GM11168 (cell line): ENCODE results near the gene CCDC201.

Experiments used
- in situ Hi-C: fragments of 300-500 bp; cut with MboI; formaldehyde crosslinking; loops from one replicate; pipeline ENCODE4 v1.12.0; 2022; ENCODE audit warnings: low sequenced_read_pairs; ENCODE audit not compliant: unreplicated experiment

CCDC201 gene

DNA sequence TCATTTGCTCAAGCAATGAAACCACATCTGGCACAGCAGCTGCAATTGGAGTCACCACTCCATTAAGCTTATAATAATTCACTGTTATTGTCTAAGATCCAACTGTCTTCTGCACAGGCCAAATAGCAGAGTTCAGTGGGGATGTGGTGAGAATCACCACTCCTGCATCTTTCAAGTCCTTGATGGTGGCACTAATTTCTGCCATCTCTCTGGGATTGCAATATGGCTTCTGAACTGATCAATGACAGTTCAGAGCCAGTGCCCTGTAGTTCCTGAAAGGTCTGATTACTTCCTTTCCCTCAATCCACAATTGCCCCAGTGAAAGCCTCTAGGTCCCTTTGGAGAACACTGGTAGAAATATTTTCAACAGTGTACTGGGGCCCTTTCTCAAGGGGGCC is 21.8 kb upstream of the CCDC201 start:
- in situ Hi-C loops, result no loop called here

DNA sequence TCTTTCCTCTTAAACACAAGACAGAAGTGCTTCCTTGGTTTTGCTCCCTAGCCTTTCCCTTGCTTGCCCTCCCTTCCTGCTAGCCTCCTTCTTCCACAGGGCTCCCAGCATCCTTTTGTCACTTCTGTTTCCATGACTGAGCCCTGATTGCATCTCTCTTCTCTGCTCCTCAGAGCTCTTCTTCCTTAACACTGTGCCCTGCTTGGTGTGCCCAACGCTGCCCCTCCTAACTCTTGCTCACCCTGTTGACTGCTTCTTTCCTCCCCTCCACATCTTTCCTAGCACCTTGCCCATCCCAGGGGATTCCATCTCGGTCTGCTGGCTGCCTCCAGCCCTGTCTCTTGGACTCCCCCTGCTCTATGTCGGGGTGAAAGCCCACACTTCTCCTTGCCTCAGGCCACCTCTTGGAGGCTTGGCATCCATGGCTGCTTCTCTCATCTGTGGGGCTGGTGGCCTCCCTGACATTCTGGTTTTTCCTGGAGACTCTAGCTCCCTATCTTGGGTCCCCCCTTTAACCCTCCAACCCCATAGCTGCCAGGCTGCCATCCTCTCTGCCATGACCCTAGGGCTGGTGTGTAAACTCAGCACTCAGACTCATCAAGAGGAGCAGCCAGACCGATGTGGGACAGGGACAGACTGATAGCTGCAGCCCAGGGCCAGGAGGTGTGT is 21.2 kb upstream of the CCDC201 start:
- in situ Hi-C loops, result no loop called here

DNA sequence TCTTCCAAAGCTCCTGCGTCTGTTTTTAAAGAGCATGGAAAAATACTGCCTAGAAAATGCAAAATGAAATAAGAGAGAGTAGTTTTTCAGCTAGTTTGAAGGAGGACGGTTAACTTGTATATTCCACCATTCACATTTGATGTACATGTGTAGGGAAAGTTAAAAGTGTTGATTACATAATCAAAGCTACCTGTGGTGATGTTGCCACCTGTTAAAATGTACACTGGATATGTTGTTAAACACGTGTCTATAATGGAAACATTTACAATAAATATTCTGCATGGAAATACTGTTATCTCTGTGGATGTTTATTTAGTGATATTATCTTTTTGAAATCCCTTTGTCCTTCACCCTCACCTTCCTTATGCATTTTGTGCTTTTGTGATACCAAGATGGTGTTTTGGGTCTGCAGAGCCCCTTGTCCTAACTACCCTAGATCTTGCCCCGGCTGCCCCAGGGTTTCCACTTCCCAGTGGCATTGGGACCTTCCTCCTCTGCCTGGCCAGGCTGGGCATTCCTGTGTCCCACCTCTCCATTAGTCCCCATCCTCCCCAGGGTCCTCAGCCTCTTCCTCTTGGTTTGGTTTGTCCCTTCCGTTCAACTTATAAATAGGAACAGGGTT is 20.6 kb upstream of the CCDC201 start:
- in situ Hi-C loops, result no loop called here

DNA sequence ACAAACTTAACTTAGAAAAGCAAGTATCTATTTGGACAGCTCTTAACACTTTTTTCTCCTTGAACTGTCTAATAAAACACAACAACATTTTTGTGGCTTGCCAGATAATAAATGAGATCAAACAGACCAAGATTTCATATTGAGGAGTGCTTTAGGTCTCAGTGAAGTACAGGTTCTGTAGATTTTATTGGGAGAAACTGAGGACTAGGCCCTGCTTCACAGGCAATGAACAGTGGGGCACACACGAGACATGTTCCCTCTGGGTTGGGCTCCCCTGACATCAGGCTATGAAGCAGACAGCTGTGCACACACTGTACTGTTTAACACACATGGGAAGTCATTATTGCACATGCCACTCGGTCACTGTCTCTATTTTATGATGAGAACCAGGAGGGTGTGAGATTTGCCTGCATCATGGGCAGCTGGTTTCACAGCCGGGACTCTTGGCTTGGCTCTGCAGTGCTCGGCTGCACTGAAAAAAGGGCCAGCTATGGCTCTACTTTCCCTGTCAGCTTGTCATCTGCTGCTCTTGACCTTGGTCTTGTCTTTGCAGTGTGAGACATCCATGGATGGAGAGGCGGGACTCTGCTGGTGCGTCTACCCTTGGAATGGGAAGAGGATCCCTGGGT is 19.6 kb upstream of the CCDC201 start:
- in situ Hi-C loops, result no loop called here

DNA sequence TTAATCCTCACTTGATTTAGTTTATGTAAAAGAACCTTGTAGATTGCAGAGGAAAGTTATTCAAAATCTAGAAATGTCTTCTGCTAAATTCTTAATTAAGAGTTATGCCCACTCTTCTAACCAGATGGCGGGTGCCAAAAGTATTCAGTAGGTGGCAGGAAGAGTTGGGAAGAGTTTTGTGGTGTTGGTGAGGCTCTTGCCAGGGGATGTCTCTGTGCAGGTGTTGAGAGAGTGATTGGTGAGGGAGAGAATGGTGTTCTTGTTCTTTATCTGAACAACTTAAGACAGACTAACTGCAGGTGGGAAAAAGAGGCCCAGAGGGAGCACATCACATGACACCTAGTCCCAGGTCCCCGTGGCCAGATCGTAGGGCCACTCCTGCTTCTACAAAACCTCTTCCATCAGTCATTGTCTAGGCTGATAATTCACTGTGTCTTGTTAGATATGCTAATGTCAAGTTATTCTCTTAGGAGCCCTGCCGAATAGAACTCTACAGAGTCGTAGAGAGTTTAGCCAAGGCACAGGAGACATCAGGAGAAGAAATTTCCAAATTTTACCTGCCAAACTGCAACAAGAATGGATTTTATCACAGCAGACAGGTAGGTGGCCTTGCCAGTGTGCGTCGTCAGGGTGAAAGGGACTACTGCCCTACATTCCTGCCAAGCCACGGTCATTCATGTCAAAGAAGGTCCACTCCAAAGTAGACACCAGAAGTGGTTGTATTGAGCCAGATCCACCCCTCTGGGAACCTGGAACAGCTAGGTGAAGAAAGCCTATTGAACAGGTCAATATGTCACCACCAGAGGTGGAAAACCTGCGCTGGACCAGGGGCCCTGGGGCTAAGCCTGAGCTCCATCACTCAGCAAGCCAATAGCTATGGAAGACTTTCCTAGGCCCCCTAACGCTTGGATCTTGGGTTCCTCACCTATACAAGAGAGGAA is 18.9 kb upstream of the CCDC201 start:
- in situ Hi-C loops, result no loop called here

DNA sequence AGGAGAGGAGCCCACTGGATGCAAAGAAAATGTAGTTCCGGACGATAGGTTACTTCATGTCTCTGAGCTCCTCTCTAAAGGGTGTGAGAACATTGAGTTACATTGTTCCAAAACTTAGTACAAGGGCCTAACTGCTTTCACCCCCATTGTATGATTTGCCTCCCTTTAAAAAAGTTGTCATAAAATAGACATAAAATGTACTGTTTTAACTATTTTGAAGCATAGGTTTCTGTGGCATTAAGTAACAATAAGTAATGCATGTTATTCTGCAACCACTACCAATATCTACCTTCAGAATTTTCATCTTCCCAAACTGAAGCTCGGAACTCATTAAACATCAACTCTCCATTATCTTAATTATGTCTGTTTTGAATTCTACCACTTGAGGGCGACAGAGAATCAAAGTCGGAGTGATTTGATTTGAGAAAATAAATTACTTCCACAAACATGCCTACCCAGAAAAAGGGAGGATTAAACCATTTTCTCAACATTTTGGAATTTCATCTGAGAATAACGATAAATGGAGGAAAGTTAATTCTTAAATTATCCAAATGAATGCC is 18.1 kb upstream of the CCDC201 start:
- in situ Hi-C loops, result no loop called here

DNA sequence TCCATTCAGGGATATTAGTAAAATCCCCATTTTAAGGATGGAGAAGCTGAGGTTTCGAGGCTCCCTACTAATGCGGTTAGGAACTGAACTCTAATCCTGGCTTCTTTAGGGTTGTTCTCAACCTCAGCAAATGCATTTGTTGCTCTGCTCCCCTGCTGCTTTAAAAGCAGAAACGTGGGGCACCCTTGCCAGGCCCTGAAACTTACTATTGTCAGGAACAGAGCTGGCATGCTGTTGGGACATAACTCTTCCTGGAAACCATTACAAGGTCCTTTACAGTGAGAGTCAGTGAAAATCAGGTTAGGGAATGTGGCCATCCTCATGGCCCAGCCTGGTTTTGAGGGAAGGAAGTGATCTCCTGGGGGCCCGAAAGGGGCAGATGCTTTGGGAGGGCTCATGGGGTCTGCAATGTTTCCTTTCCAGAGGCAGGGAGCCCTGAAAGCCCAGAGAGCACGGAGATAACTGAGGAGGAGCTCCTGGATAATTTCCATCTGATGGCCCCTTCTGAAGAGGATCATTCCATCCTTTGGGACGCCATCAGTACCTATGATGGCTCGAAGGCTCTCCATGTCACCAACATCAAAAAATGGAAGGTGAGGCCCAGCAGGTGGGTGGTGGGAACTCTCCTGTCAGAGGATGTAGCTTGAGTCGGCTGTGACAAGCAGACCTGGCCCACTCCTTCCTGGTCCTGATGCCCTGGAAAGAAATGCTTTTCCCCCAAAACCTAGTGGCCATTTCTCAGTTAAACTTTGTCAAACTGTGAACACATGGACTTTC is 17.4 kb upstream of the CCDC201 start:
- in situ Hi-C loops, result no loop called here

DNA sequence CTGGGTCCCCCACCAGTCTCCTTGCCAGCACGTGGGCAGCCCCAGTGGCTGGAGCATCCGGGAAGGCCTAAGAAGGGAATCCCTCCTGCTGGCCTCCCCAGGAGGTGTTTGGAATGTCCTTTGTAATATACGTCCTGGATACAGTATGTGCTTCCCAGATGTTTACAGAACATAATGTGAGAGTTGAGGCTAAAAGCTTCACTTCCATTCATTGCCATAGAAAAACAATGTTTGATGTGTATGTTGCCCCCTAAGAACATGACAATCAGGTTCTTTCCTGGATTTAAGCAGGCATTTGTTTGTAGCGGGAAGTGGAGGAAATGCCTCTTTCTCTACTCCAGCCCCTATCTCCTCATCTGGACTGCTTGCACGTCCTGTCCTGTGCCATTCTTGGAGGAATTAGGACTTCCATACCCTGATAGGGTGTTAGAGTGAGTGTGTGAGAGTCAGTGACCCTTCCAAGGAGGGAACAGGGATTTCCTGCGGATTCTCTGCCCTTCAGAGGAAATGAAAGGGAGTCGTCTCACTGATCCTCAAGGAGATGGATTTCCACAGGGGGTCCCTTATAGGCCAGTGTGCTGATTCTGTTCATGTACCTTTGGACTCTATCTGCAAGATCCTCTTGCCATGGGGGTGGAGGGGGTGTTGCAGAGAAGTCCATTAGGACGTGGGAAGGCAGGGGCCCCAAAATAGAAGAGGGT is 16.6 kb upstream of the CCDC201 start:
- in situ Hi-C loops, result no loop called here

DNA sequence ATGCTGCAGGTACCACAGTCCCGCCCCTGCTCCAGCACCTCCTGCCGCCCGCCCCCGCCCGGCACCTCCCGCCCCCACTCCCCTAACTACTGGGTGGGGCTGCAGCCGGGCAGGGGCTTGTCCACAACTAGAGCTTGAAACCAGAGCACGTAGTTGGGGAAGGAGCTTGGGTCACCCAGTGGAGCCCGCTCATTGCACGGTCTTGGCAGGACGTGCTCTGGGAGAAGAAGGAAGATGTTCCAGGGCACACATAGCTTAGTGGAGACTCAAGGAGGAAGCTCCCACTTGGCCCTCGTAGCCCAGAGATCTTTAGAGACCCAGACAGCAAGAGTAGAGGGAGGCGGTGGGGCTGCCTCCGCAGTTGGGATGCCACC is 16.1 kb upstream of the CCDC201 start:
- in situ Hi-C loops, result no loop called here

DNA sequence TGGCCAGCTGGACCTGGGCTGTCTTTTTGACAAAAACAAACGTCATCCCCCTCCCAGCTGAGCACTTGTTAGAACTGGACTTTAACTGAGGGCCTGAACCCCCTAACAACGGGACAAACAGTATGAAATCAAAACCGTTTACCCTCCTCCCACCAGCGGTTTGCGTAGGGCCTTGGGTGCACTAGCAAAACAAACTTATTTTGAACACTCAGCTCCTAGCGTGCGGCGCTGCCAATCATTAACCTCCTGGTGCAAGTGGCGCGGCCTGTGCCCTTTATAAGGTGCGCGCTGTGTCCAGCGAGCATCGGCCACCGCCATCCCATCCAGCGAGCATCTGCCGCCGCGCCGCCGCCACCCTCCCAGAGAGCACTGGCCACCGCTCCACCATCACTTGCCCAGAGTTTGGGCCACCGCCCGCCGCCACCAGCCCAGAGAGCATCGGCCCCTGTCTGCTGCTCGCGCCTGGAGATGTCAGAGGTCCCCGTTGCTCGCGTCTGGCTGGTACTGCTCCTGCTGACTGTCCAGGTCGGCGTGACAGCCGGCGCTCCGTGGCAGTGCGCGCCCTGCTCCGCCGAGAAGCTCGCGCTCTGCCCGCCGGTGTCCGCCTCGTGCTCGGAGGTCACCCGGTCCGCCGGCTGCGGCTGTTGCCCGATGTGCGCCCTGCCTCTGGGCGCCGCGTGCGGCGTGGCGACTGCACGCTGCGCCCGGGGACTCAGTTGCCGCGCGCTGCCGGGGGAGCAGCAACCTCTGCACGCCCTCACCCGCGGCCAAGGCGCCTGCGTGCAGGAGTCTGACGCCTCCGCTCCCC is 15.5 kb upstream of the CCDC201 start, which contains the start of gene IGFBP1:
IGFBP1 (plus strand) TSS at position 304 of the 808 bp plus-strand sequence; CDS start at position 469, 165 bp downstream.
- in situ Hi-C loops, result no loop called here

DNA sequence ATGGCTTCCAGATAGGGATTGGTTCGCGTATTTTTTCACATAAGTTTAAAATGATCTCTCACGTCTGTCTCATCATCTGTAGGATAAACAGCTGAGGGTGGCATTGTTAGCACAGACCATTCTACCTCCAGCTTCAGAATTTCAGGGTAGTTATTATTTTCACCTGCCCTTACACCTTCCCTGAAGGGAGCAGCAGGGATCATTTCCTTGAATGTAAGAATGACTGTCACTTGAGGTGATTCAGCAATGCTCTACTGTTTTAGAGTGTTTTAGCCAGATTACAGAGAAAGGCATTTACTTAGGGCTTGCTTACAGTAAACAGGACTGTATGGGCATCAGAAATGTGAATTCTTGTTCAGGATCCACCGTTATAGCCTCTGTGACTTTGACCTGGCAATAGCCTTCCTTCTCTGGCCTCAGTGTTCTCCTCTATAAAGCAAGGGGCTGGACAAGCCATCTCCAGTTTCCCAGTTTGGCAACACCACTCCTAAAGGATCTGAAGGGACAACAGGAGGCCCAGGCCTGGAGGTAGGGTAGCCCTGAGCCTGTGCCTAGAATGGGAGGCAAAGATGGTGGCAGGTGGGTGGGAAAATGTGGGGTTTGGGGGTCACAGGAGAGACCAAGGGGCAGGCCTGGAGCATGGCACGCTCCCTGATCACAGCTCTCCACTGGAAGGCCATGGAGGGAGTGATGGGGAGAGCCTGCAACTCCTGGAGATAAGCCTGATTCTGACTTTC is 14.2 kb upstream of the CCDC201 start:
- in situ Hi-C loops, result no loop called here

DNA sequence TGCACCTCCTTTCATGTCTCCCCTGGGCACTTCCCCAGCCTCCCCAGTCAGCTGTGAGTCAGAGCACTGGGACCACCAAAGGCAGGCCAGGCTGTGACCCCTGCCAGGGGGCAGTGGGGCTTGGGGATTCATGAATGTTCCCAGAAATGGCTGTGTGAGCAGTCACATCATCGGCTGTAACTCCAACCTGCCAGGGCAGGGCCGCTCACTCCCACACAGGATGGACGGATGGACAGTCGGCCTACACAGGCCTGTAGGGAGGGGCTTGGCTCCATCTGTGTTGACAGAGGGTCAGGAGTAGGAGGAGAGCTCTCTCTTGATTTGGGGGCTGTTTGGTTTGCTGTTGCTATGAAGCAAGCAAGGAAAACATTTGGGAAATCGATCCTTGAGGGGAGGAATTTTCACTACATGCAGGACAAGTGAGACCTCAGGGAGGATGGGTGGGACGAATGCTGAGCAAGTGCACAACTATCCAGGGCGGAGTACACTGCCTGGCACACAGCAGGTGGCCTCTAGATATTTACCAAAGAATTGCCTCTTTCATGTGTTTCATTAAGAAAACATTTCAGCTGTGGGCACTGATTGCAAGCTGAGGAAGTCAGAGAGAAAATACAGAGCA is 12.5 kb upstream of the CCDC201 start:
- in situ Hi-C loops, result no loop called here

DNA sequence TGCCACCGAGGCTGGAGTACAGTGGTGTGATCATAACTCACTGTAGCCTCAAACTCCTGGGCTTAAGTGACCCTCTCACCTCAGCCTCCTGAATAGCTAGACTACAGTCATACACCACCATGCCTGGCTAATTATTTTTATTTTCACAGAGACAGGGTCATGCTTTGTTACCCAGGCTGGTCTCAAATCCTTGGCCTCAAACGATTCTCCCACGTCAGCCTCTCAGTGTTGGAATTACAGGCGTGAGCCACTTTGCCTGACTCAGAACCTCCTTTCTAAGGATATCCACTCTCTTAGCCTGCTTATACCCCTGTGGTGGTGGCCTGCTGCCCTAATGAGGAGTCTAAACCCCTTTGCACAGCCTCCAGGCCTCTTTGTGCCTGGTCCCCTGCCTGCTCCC is 11.3 kb upstream of the CCDC201 start:
- in situ Hi-C loops, result no loop called here

DNA sequence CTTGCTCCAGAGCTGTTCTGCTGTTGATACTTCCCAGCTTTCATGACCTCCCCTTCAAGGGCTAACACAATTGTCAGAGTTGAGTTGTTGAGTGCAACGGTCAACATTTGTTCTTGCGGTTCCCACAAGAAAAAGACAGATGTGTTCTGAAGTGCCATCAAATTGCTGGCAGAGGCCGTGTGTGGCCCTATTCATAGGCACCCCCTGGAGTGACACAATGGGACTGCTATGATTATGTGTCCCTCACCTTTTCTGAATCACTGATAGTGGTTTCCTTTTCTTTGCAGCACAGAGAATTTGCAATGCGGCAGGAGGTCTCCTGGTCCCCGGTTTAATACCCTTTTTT is 9.6 kb upstream of the CCDC201 start:
- in situ Hi-C loops, result no loop called here

DNA sequence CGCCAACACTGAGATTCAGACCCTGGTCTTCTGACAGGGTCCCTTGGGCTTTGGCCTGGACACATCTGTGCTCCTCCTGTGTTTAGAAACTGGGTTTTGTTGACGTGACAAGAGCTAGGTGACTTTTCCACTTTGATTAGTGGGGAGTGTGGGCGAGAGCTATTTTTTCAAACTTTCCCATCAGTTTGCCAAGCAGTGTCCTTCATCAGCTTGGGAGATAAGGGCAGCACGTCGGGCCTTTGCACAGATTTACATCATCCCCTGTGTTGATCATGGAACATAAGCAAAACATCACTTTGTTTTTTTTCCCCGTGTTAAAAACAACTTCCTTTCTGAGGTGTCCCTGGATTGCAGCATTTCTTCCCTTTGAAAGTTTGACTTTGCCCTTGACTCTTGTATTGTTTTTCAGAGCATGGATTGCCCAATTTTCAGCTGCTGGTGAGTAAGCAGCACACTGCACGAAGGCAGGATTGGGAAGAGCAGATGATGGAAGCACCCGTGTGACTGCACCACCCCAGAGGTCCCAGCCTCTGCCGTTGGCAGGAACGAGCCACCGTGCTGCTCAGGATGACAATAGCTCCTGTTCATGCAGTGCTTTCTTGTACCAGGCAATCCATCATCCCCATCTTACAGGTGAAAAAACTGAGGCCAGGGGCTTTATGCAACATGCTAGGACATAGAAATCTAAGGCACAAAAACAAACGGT is 9.0 kb upstream of the CCDC201 start:
- in situ Hi-C loops, result no loop called here

DNA sequence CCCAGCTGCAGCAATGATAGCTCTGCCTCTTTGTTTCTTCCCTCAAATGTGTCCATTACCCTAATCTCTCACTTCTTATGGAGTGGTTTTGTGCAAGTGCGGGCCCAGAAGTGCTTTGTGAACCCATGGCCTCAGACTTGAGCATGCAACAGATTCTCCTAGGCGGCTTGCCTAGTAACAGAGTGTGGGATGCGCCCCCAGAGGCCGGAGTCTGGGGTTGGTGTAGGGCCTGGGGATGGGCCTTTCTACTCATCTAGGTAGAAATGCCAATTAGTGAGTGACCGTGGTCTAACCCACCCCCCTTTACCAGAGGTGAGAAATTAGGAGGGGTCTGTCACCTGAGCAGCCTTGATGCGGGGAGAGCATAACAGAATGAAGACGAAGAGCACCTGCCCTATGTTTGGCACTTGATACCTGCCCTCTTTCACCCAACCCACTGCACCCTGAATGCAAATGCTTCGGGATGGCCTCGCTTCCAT is 8.4 kb upstream of the CCDC201 start:
- in situ Hi-C loops, result no loop called here
